ENCODE measurements around the gene TUBB6.

GRCh38 chr18:12366379-12366778 lies 58.3 kb downstream of the TUBB6 start:
- TF ChIP-seq ZNF232 (CRISPR knock-in tag; IDR thresholded peaks at IDR 0.05) (no peak), ESRRA (CRISPR knock-in tag; IDR thresholded peaks at IDR 0.05; ENCODE audit: borderline replicate concordance) (no peak), FOXK1 (CRISPR knock-in tag; IDR thresholded peaks at IDR 0.05) (no peak), OVOL2 (CRISPR knock-in tag; IDR thresholded peaks at IDR 0.05; ENCODE audit: borderline replicate concordance) (no peak), CTCF (IDR thresholded peaks at IDR 0.05) (no peak), CREB1 (CRISPR knock-in tag; IDR thresholded peaks at IDR 0.05) (no peak), GABPB1 (CRISPR knock-in tag; IDR thresholded peaks at IDR 0.05) (no peak), STAT6 (CRISPR knock-in tag; conservative IDR thresholded peaks at IDR 0.05; ENCODE audit: low read depth) (no peak), E2F1 (CRISPR knock-in tag; IDR thresholded peaks at IDR 0.05) (no peak), TEAD4 (CRISPR knock-in tag; IDR thresholded peaks at IDR 0.05) (no peak), EMX1 (CRISPR knock-in tag; IDR thresholded peaks at IDR 0.05) (no peak)
- TF ChIP-seq, protein P1, sequence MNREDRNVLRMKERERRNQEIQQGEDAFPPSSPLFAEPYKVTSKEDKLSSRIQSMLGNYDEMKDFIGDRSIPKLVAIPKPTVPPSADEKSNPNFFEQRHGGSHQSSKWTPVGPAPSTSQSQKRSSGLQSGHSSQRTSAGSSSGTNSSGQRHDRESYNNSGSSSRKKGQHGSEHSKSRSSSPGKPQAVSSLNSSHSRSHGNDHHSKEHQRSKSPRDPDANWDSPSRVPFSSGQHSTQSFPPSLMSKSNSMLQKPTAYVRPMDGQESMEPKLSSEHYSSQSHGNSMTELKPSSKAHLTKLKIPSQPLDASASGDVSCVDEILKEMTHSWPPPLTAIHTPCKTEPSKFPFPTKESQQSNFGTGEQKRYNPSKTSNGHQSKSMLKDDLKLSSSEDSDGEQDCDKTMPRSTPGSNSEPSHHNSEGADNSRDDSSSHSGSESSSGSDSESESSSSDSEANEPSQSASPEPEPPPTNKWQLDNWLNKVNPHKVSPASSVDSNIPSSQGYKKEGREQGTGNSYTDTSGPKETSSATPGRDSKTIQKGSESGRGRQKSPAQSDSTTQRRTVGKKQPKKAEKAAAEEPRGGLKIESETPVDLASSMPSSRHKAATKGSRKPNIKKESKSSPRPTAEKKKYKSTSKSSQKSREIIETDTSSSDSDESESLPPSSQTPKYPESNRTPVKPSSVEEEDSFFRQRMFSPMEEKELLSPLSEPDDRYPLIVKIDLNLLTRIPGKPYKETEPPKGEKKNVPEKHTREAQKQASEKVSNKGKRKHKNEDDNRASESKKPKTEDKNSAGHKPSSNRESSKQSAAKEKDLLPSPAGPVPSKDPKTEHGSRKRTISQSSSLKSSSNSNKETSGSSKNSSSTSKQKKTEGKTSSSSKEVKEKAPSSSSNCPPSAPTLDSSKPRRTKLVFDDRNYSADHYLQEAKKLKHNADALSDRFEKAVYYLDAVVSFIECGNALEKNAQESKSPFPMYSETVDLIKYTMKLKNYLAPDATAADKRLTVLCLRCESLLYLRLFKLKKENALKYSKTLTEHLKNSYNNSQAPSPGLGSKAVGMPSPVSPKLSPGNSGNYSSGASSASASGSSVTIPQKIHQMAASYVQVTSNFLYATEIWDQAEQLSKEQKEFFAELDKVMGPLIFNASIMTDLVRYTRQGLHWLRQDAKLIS (CRISPR knock-in tag; IDR thresholded peaks at IDR 0.05; ENCODE audit: borderline replicate concordance): no peak

All from WTC11 (cell line).